Stimulated activated CD4-positive, alpha-beta T cell treated with anti-CD3 and anti-CD28 coated beads, Interleukin-4, amount 100 ng/mL, for 48 hours (primary cell): ENCODE data around the gene LSM7.

Experiments used
- DNase-seq, 2 donors: peaks; one replicate each; pipeline ENCODE4 v3.0.0-alpha.2; 2020; ENCODE audit warnings: low read depth in 2 of 2

LSM7 gene

GRCh38 chr19:2278459-2279158, 49.8 kb downstream of the LSM7 start:
- DNase-seq, result no peak

DNA sequence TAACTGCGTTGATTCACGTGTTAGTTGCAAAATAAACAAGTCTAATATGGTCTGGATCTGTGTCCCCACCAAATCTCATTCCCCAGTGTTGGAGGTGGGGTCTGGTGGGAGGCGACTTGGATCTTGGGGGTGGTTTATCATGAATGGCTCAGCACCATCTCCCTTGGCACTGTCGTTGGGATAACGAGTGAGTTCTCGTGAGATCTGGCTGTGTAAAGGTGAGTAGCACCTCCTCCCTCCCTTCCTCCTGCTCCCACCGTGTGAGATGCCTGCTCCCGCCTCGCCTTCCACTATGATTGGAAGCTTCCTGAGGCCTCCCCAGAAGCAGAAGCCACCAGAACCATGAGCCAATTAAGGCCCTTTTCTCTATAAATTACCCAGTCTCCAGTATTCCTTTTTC, 51.2 kb downstream of the LSM7 start:
- no peak for DNase-seq

- no peak for DNase-seq
Observed at GRCh38 chr19:2276429-2276986, 51.9 kb downstream of the LSM7 start.

DNA sequence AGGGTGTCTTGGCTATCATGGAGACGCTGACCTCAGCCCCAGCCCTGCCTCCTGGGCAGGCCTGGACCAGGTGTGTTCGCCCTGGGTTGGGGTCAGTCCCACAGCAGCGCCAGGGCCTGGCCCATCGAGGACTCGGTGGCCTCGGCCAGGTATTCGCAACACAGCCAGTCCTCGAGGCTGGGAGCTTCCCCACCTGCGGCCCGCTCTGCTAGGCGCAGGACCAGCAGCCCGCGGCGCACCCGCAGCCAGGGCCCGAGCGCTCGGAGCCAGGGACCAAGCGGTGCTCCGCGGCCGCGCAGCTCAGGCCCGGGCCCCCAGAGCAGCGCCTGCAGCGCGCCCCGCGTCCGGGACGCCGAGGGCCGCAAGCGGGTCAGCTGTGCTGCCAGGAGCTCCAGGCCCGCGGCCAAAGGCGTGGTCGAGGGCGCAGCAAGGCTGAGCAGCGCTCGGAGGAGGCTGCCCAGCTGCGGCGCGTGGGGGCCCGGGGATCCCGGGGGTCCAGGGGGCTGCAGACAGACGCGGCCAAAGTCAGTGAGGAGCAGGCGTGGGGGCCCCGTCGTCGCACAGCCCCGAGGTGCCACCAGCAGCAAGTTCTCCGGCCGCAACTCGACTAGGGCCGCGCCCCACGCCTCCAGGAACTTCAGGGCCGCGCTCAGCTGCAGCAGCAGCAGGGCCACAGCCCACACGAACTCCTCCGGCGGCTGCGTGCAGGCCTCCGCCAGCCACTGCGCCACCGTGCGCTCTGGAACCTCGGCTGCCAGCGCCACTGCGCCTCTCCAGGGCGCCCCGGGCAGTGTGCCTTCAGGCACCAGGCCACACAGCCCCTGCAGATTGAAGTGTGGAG, 52.6 kb downstream of the LSM7 start:
- no peak for DNase-seq

- DNase-seq, result no peak
Observed at GRCh38 chr19:2274931-2275535, 53.4 kb downstream of the LSM7 start.

DNA sequence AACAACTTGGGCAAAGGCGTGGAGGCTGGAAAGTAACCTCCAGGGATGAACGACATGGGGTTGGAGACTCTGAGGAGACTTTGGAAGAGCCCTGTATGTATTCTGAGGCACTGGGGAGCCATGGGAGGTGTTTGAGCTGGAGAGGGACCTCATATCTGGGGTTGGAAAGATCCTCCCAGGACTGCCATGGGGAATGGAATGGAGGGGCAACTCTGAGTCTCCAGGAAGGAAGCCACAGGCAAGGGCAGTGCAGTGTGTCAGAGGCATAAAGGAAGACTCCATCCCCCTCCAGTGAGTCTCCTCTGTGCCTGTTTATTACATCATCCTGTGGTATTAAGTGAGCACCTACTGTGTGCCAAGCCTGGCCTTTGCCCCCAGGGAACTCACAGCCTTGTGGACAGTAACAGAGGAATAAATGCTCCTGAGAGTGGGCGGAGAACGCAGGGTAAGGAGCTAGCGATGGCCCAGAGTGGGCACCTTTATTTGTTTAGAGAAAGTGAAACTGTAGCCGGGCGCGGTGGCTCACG, 54.1 kb downstream of the LSM7 start:
- no peak for DNase-seq

- peak; percentile 72 to 75 for DNase-seq
Observed at GRCh38 chr19:2273356-2274184, 54.8 kb downstream of the LSM7 start.
